ENCODE results near the gene GLYATL1. TPM values are rescaled to one million over a fixed set of nuclear protein-coding genes. Genes with fewer than 3 reads are reported as not detected.

The GLYATL1 gene
- total RNA-seq, 1 donor from 2014 or later: not detected

GRCh38 chr11:58934945-58935513, 4.3 kb upstream of the GLYATL1 start:
- intact Hi-C loops (cut with DNase I): no loop called here
- Histone ChIP-seq H3K27me3 (no peaks in the 10 kb centered on the region), H3K36me3 (no peaks in the 10 kb centered on the region), H3K4me3 (no peak overlapping the region), H3K4me1 (no peaks in the 10 kb centered on the region), H3K27ac (no peak overlapping the region), H3K9me3 (no peaks in the 10 kb centered on the region)
- ATAC-seq (peak; percentile 13), DNase-seq (no peak)
- no peak for TF ChIP-seq CTCF (IDR thresholded peaks at IDR 0.05)

- DNase-seq (no peak), ATAC-seq (peak; percentile 29)
- no peak for TF ChIP-seq CTCF (IDR thresholded peaks at IDR 0.05)
- H3K4me3 ChIP-seq: no peak overlapping the region
- H3K4me1 ChIP-seq: no peaks in the 10 kb centered on the region
- intact Hi-C loops (cut with DNase I): no loop called here
- H3K36me3 ChIP-seq: no peaks in the 10 kb centered on the region
- H3K27me3 ChIP-seq: no peaks in the 10 kb centered on the region
- H3K27ac ChIP-seq: no peak overlapping the region
- H3K9me3 ChIP-seq: no peaks in the 10 kb centered on the region
These were observed 890 bp upstream of the GLYATL1 start for GRCh38 chr11:58938398-58938797.

- no peaks in the 10 kb centered on the region for H3K9me3 ChIP-seq
- TF ChIP-seq CTCF (IDR thresholded peaks at IDR 0.05): no peak
- no peaks in the 10 kb centered on the region for H3K36me3 ChIP-seq
- no peaks in the 10 kb centered on the region for H3K4me1 ChIP-seq
- DNase-seq (no peak), ATAC-seq (no peak)
- H3K27ac ChIP-seq: no peak overlapping the region
- no peaks in the 10 kb centered on the region for H3K27me3 ChIP-seq
- intact Hi-C loops (cut with DNase I): no loop called here
- no peak overlapping the region for H3K4me3 ChIP-seq
These were observed 740 bp downstream of the GLYATL1 start for GRCh38 chr11:58940028-58940427.

- H3K4me1 ChIP-seq: no peaks in the 10 kb centered on the region
- no peaks in the 10 kb centered on the region for H3K27me3 ChIP-seq
- no peaks in the 10 kb centered on the region for H3K36me3 ChIP-seq
- no peak overlapping the region for H3K4me3 ChIP-seq
- H3K27ac ChIP-seq: no peak overlapping the region
- no peak for ATAC-seq
- TF ChIP-seq CTCF (IDR thresholded peaks at IDR 0.05): no peak
- intact Hi-C loops (cut with DNase I): no loop called here
- DNase-seq: no peak
- no peaks in the 10 kb centered on the region for H3K9me3 ChIP-seq
These were observed 2.5 kb downstream of the GLYATL1 start for GRCh38 chr11:58941838-58942237.

- DNase-seq: no peak
- intact Hi-C loops (cut with DNase I): no loop called here
- ATAC-seq: no peak
- H3K4me1 ChIP-seq: no peaks in the 10 kb centered on the region
- no peaks in the 10 kb centered on the region for H3K9me3 ChIP-seq
- no peaks in the 10 kb centered on the region for H3K36me3 ChIP-seq
- H3K27me3 ChIP-seq: no peaks in the 10 kb centered on the region
- no peak overlapping the region for H3K27ac ChIP-seq
- no peak overlapping the region for H3K4me3 ChIP-seq
- no peak for TF ChIP-seq CTCF (IDR thresholded peaks at IDR 0.05)
These were observed 6.4 kb downstream of the GLYATL1 start for GRCh38 chr11:58945663-58946062.

- no peak overlapping the region for H3K4me3 ChIP-seq
- intact Hi-C loops (cut with DNase I): no loop called here
- DNase-seq: no peak
- H3K27ac ChIP-seq: no peak overlapping the region
- no peak for TF ChIP-seq CTCF (IDR thresholded peaks at IDR 0.05)
- no peaks in the 10 kb centered on the region for H3K36me3 ChIP-seq
- ATAC-seq: no peak
- no peaks in the 10 kb centered on the region for H3K9me3 ChIP-seq
- H3K4me1 ChIP-seq: no peaks in the 10 kb centered on the region
- H3K27me3 ChIP-seq: no peaks in the 10 kb centered on the region
These were observed 9.9 kb downstream of the GLYATL1 start for GRCh38 chr11:58949184-58949583.
